Panc1 (cell line): ENCODE measurements around the gene LDLRAD4. TPM values are rescaled to one million over a fixed set of nuclear protein-coding genes. Genes with fewer than 3 reads are reported as not detected.

ENCODE experiments used
- ATAC-seq: fragments of 200-7000 bp; cut with Tn5 transposase; 2 replicates; pipeline ENCODE4 v1.9.1; 2020; ENCODE audit warnings: mild to moderate bottlenecking, moderate library complexity
- BruUV-seq: library from RNA; stranded (reverse); fragments of 400-500 nt; replicated peaks from 2 replicates; lab custom pipeline; 2021; lab: Mats Ljungman, UMichigan
- CTCF ChIA-PET: fragments of 300-600 bp; sonication (Branson Sonifier 250); formaldehyde crosslinking; loops from one replicate; lab custom pipeline; 2022; ENCODE audit warnings: antibody characterized with exemption; lab: Charles Lee
- POLR2A ChIA-PET: fragments of 300-600 bp; sonication (Branson Sonifier 250); formaldehyde crosslinking; loops from one replicate; lab custom pipeline; 2022; ENCODE audit warnings: antibody characterized with exemption; lab: Charles Lee
- DNase-seq: peaks from one replicate; pipeline ENCODE4 v3.0.0-alpha.2; 2010; ENCODE audit warnings: low read depth, low spot score
- H3K27ac ChIP-seq: 2 replicates; pipeline ENCODE4 v1.5.1; 2011; ENCODE audit warnings: mild to moderate bottlenecking, low read length, inconsistent platforms
- H3K27me3 ChIP-seq: fragments of 200-500 bp; sonication (Bioruptor generic); 2 replicates; pipeline ENCODE4 v1.6.0; 2014; ENCODE audit warnings: low read length, inconsistent platforms; ENCODE audit not compliant: control insufficient read depth, insufficient read depth
- H3K36me3 ChIP-seq: fragments of 200-500 bp; sonication (Bioruptor generic); 2 replicates; pipeline ENCODE4 v1.5.1; 2014; ENCODE audit warnings: inconsistent platforms, mild to moderate bottlenecking, low read length, moderate library complexity; ENCODE audit not compliant: control insufficient read depth, insufficient read depth
- H3K4me1 ChIP-seq: 2 replicates; pipeline ENCODE4 v1.5.1; 2011; ENCODE audit warnings: inconsistent platforms, mild to moderate bottlenecking, low read length, moderate library complexity; ENCODE audit not compliant: control insufficient read depth, insufficient read depth
- H3K4me3 ChIP-seq, 2 experiments: 2 replicates each; pipeline ENCODE4 v1.5.1; 2011 to 2012; ENCODE audit warnings: low read depth in 2 of 2, low read length in 2 of 2, mild to moderate bottlenecking in 2 of 2, inconsistent platforms in 1 of 2, moderate library complexity in 1 of 2
- H3K9me3 ChIP-seq: fragments of 200-500 bp; sonication (Bioruptor generic); 2 replicates; pipeline ENCODE4 v1.5.1; 2014; ENCODE audit warnings: low read depth, mild to moderate bottlenecking, inconsistent platforms, low read length, moderate library complexity; ENCODE audit not compliant: control insufficient read depth, insufficient read depth
- CTCF ChIP-seq: fragments of 450-650 bp; IDR thresholded peaks from 2 replicates; pipeline ENCODE4 v1.5.1; 2017; ENCODE audit warnings: mild to moderate bottlenecking
- POLR2AphosphoS5 ChIP-seq: IDR thresholded peaks from 2 replicates; pipeline ENCODE4 v1.6.1; 2012; ENCODE audit warnings: mild to moderate bottlenecking, low read depth, low read length, moderate library complexity
- REST ChIP-seq, 2 experiments: IDR thresholded peaks; 2 replicates each; pipeline ENCODE4 v1.6.1; 2011 to 2012; ENCODE audit warnings: low read depth in 2 of 2, control low read depth in 1 of 2, low read length in 1 of 2, mild to moderate bottlenecking in 1 of 2, moderate library complexity in 1 of 2; ENCODE audit not compliant: insufficient read depth in 1 of 2
- SIN3A ChIP-seq: IDR thresholded peaks from 2 replicates; pipeline ENCODE4 v1.6.1; 2012; ENCODE audit warnings: low read depth, mild to moderate bottlenecking, low read length, moderate library complexity, borderline replicate concordance; ENCODE audit not compliant: insufficient read depth
- TCF7L2 ChIP-seq: IDR thresholded peaks from 2 replicates; pipeline ENCODE4 v1.6.1; 2011; ENCODE audit warnings: mild to moderate bottlenecking, low read depth, low read length, inconsistent platforms
- in situ Hi-C: cut with HindIII; loops from 2 replicates; pipeline ENCODE4 v1.10.0; 2016; ENCODE audit warnings: low sequenced_read_pairs, low pct_unique_long_range_greater_than_20kb
- intact Hi-C: fragments of 100-400 bp; cut with micrococcal nuclease; formaldehyde crosslinking; loops from one replicate; pipeline ENCODE4 v1.10.0; 2022; ENCODE audit not compliant: unreplicated experiment
- total RNA-seq: library from RNA; stranded (reverse); gene quantifications from one replicate; pipeline ENCODE4 v1.2.1, GENCODE V29; 2021; ENCODE audit not compliant: unreplicated experiment

LDLRAD4 gene
- total RNA-seq, 1 experiment from 2014 or later = 0.28 TPM

GRCh38 chr18:13577091-13577697 is 358.6 kb downstream of the LDLRAD4 start:
- peaks cover 2% of the 10 kb centered on the region; the same call in 1 of the 2 replicates for H3K27me3 ChIP-seq
- TF ChIP-seq POLR2AphosphoS5 (no peak), SIN3A (no peak), CTCF (no peak), TCF7L2 (no peak), REST (IDR thresholded peaks at IDR 0.05; ENCODE audit: insufficient read depth in 1 of 2, low read depth in 2 of 2, low read length in 1 of 2) (no peak)
- CTCF ChIA-PET = no interaction called here
- no peak for ATAC-seq
- H3K36me3 ChIP-seq = no peaks in the 10 kb centered on the region
- BruUV-seq = no TSS peak
- POLR2A ChIA-PET = no interaction called here
- no peaks in the 10 kb centered on the region for H3K9me3 ChIP-seq
- DNase-seq = no peak
- H3K4me1 ChIP-seq = no peaks in the 10 kb centered on the region
- no peak overlapping the region for H3K4me3 ChIP-seq
- H3K27ac ChIP-seq = no peak overlapping the region
- intact Hi-C loops = no loop called here
- in situ Hi-C loops = no loop called here

- POLR2A ChIA-PET = no interaction called here
- BruUV-seq = no TSS peak
- H3K27ac ChIP-seq = no peak overlapping the region
- no peaks in the 10 kb centered on the region for H3K4me1 ChIP-seq
- no peak for ATAC-seq
- H3K4me3 ChIP-seq = no peak overlapping the region
- TF ChIP-seq CTCF (no peak), SIN3A (no peak), TCF7L2 (no peak), REST (IDR thresholded peaks at IDR 0.05; ENCODE audit: insufficient read depth in 1 of 2, low read depth in 2 of 2, low read length in 1 of 2) (no peak), POLR2AphosphoS5 (no peak)
- intact Hi-C loops (no loop called here), in situ Hi-C loops (no loop called here)
- CTCF ChIA-PET = no interaction called here
- no peaks in the 10 kb centered on the region for H3K36me3 ChIP-seq
- no peak for DNase-seq
- H3K27me3 ChIP-seq = peaks cover 2% of the 10 kb centered on the region; the same call in 1 of the 2 replicates
- H3K9me3 ChIP-seq = no peaks in the 10 kb centered on the region
These were observed 359.2 kb downstream of the LDLRAD4 start for GRCh38 chr18:13577781-13578180.
